Measurements from ENCODE around the gene SLC12A7. TPM values are rescaled to one million over a fixed set of nuclear protein-coding genes. Genes with fewer than 3 reads are reported as not detected.

SLC12A7 gene
- total RNA-seq, 1 experiment from 2014 or later: 48.2 TPM

DNA sequence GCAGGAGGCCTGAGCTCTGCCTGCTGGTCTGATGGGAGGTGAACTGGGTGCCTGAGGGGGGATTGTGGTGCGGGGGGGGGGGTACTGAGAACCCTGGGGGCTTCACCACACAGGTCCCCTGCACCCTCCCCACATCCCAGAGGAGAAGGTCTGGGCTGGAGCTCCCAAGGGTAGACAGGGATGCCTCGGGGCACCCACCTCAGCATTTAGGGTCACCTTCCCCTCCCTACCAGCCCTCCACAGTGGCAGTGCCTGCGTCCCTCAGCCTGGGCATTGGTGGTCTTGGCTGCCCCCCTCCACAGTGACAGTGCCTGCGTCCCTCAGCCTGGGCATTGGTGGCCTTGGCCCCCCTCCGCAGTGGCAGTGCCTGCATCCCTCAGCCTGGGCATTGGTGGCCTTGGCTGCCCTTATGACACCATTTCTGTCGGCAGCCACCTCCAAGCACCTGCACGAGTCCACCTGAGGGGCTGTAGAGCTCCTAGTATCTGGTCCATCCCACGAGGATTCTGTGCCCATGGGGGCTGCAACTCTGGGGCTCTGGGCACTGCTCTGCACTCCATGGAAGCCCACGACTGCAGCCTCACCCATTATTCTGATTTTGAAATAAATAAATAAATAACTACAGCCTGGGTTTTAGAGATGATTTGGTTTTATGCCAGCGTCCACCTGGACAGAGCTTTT, 81.8 kb downstream of the SLC12A7 start:
- no peak for DNase-seq
- Histone ChIP-seq H3F3A (ENCODE audit: low read length, unreplicated experiment) (no peaks in the 10 kb centered on the region), H3K36me3 (ENCODE audit: low read depth, low read length) (no peaks in the 10 kb centered on the region), H2AFZ (ENCODE audit: low read length) (no peak overlapping the region), H3K79me2 (ENCODE audit: low read length) (no peaks in the 10 kb centered on the region), H3K9me2 (replicated peaks; ENCODE audit: low read length) (no peaks in the 10 kb centered on the region), H4K20me1 (ENCODE audit: low read length) (no peaks in the 10 kb centered on the region), H3K4me2 (ENCODE audit: low read length) (no peak overlapping the region), H3K4me1 (ENCODE audit: insufficient read depth, low read length) (no peaks in the 10 kb centered on the region), H3K4me3 (ENCODE audit: low read length) (no peak overlapping the region), H3K9ac (ENCODE audit: low read length) (no peak overlapping the region), H3K27ac (ENCODE audit: low read length) (no peak overlapping the region), H3K27me3 (ENCODE audit: low read length) (no peaks in the 10 kb centered on the region), H3K9me3 (ENCODE audit: low read length) (no peaks in the 10 kb centered on the region)
- no peak for ATAC-seq
- intact Hi-C loops (cut with micrococcal nuclease): no loop called here
- ChIA-PET CTCF (no interaction called here), POLR2A (ENCODE audit: unreplicated experiment) (no interaction called here)
- no peak for TF ChIP-seq EZH2 (IDR thresholded peaks at IDR 0.05; ENCODE audit: low read length, unreplicated experiment)
- no peak for TF ChIP-seq EZH2phosphoT487 (IDR thresholded peaks at IDR 0.05; ENCODE audit: borderline replicate concordance, low read length)
- TF ChIP-seq, protein P1, sequence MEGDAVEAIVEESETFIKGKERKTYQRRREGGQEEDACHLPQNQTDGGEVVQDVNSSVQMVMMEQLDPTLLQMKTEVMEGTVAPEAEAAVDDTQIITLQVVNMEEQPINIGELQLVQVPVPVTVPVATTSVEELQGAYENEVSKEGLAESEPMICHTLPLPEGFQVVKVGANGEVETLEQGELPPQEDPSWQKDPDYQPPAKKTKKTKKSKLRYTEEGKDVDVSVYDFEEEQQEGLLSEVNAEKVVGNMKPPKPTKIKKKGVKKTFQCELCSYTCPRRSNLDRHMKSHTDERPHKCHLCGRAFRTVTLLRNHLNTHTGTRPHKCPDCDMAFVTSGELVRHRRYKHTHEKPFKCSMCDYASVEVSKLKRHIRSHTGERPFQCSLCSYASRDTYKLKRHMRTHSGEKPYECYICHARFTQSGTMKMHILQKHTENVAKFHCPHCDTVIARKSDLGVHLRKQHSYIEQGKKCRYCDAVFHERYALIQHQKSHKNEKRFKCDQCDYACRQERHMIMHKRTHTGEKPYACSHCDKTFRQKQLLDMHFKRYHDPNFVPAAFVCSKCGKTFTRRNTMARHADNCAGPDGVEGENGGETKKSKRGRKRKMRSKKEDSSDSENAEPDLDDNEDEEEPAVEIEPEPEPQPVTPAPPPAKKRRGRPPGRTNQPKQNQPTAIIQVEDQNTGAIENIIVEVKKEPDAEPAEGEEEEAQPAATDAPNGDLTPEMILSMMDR (conservative IDR thresholded peaks at IDR 0.05; ENCODE audit: low read depth, low read length): no peak
- no TSS peak for BruUV-seq (replicated peaks)

DNA sequence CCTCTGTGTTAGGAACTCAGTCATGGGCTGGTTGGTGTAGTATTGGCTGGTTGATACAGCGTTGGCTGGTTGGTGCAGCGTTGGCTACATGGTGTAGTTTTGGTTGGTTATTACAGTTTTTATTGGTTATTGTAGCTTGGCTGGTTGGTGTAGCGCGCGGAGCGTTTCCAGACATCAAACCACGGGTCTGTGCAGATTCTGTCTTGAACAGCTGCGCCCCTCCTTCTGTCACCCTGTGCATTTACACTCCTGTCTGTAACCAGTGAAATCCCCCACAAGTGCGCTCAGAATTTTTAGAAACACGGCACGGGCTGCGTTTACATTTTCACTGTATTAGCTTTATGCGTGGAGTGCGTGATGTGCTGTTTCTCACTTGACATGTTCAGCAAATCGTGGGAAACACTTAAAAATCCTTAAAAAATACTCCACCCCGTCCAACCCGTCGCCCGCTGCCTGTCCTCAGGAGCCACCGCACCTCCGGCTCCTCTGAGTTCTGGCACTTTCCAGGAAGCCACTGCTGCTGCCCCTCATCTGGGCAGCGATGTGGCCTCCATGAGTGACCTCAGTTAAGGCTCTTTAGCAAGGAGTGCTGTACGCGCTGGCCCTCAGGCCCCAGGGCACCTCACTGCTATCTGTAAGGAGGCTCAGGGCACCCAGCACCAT, 82.5 kb downstream of the SLC12A7 start:
- Histone ChIP-seq H3K27ac (ENCODE audit: low read length) (no peak overlapping the region), H2AFZ (ENCODE audit: low read length) (no peak overlapping the region), H3F3A (ENCODE audit: low read length, unreplicated experiment) (no peaks in the 10 kb centered on the region), H4K20me1 (ENCODE audit: low read length) (no peaks in the 10 kb centered on the region), H3K4me1 (ENCODE audit: insufficient read depth, low read length) (no peaks in the 10 kb centered on the region), H3K36me3 (ENCODE audit: low read depth, low read length) (no peaks in the 10 kb centered on the region), H3K79me2 (ENCODE audit: low read length) (no peaks in the 10 kb centered on the region), H3K4me2 (ENCODE audit: low read length) (no peak overlapping the region), H3K4me3 (ENCODE audit: low read length) (no peak overlapping the region), H3K9ac (ENCODE audit: low read length) (no peak overlapping the region), H3K9me2 (replicated peaks; ENCODE audit: low read length) (no peaks in the 10 kb centered on the region), H3K9me3 (ENCODE audit: low read length) (no peaks in the 10 kb centered on the region), H3K27me3 (ENCODE audit: low read length) (no peaks in the 10 kb centered on the region)
- POLR2A ChIA-PET (ENCODE audit: unreplicated experiment): no interaction called here
- intact Hi-C loops (cut with micrococcal nuclease): no loop called here
- no peak for TF ChIP-seq EZH2 (IDR thresholded peaks at IDR 0.05; ENCODE audit: low read length, unreplicated experiment)
- no TSS peak for BruUV-seq (replicated peaks)
- ATAC-seq (no peak), DNase-seq (no peak)
- CTCF ChIA-PET: no interaction called here

DNA sequence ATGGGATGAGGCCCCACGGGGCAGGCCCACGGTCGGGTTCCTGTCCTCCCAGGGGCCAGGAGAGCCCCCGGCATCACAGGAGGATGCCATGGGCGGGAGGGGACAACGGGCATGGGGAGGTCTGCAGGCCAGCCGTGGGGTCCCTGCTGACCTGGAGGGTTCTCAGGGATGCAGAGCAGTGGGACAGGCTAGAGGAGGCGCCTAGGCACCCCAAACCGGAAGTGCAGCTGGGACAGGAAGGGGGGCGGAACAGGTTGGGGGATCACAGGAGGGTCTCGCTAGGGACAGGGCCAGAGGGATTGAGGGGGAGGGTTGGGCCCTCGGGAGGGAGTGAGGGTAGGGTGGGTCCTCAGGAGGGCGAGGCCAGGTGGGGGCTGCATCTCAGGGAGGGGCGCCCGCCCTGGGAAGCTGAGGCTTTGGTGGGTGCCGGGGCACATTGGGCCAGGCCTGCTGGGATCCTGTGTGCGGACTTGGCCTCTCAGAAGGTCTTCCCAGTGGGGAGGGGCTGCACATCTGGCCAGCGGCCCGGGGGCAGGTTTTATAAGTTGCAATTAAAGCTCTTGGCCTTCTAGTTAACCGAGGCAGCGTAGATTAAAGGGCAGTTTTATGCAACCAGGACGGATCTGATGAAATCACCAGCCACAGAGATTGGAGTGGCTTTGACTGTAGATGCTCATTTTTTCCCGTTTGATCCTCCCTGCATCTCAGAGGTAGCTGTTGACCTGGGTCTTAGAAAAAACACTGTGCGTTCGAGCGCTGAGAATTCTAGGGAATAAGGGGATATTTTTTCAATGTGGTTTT, 83.2 kb downstream of the SLC12A7 start:
- no peak overlapping the region for H3K27ac ChIP-seq (ENCODE audit: low read length)
- H3K9me2 ChIP-seq (replicated peaks; ENCODE audit: low read length): no peaks in the 10 kb centered on the region
- H2AFZ ChIP-seq (ENCODE audit: low read length): no peak overlapping the region
- H4K20me1 ChIP-seq (ENCODE audit: low read length): no peaks in the 10 kb centered on the region
- TF ChIP-seq EZH2 (IDR thresholded peaks at IDR 0.05; ENCODE audit: low read length, unreplicated experiment) (no peak), EZH2phosphoT487 (IDR thresholded peaks at IDR 0.05; ENCODE audit: borderline replicate concordance, low read length) (no peak)
- TF ChIP-seq, protein P1 (conservative IDR thresholded peaks at IDR 0.05; ENCODE audit: low read depth, low read length): no peak
- H3F3A ChIP-seq (ENCODE audit: low read length, unreplicated experiment): no peaks in the 10 kb centered on the region
- DNase-seq: no peak
- no peaks in the 10 kb centered on the region for H3K79me2 ChIP-seq (ENCODE audit: low read length)
- intact Hi-C loops (cut with micrococcal nuclease): no loop called here
- ChIA-PET CTCF (no interaction called here), POLR2A (ENCODE audit: unreplicated experiment) (no interaction called here)
- no peaks in the 10 kb centered on the region for H3K36me3 ChIP-seq (ENCODE audit: low read depth, low read length)
- H3K4me2 ChIP-seq (ENCODE audit: low read length): no peak overlapping the region
- no peak for ATAC-seq
- BruUV-seq (replicated peaks): no TSS peak
- no peaks in the 10 kb centered on the region for H3K4me1 ChIP-seq (ENCODE audit: insufficient read depth, low read length)
- H3K4me3 ChIP-seq (ENCODE audit: low read length): no peak overlapping the region
- no peak overlapping the region for H3K9ac ChIP-seq (ENCODE audit: low read length)
- H3K27me3 ChIP-seq (ENCODE audit: low read length): no peaks in the 10 kb centered on the region
- H3K9me3 ChIP-seq (ENCODE audit: low read length): no peaks in the 10 kb centered on the region

Data from PC-3 (cell line).